ENCODE measurements around the gene GPA33.

Gene GPA33

GRCh38 chr1:167090314-167090942 is at the start of gene GPA33:
TSS of gene GPA33 (minus strand) at chr1:167090377. CDS start at chr1:167090287, 90 bp downstream.
- DNase-seq, result no peak

GRCh38 chr1:167138703-167139102 is 48.5 kb upstream of the GPA33 start:
- no peak for DNase-seq

- no peak for DNase-seq
These were observed 47.8 kb upstream of the GPA33 start for GRCh38 chr1:167137793-167138510.

GRCh38 chr1:167137332-167137781 is 47.2 kb upstream of the GPA33 start:
- DNase-seq, result no peak

- no peak for DNase-seq
These were observed 46.6 kb upstream of the GPA33 start for GRCh38 chr1:167136806-167137205.

- no peak for DNase-seq
These were observed 46.0 kb upstream of the GPA33 start for GRCh38 chr1:167136191-167136614.

GRCh38 chr1:167135281-167135840 is 45.2 kb upstream of the GPA33 start:
- DNase-seq, result no peak

- no peak for DNase-seq
These were observed 42.3 kb upstream of the GPA33 start for GRCh38 chr1:167132301-167133010.

GRCh38 chr1:167130829-167131510 is 40.8 kb upstream of the GPA33 start:
- DNase-seq, result no peak

- no peak for DNase-seq
These were observed 38.4 kb upstream of the GPA33 start for GRCh38 chr1:167128261-167129227.

- DNase-seq, result no peak
These were observed 37.5 kb upstream of the GPA33 start for GRCh38 chr1:167127661-167128060.

- DNase-seq, result no peak
These were observed 37.1 kb upstream of the GPA33 start for GRCh38 chr1:167127236-167127635.

- no peak for DNase-seq
These were observed 36.6 kb upstream of the GPA33 start for GRCh38 chr1:167126811-167127210.

GRCh38 chr1:167126317-167126716 is 36.1 kb upstream of the GPA33 start:
- no peak for DNase-seq

- no peak for DNase-seq
These were observed 32.4 kb upstream of the GPA33 start for GRCh38 chr1:167122568-167122967.

- no peak for DNase-seq
These were observed 31.9 kb upstream of the GPA33 start for GRCh38 chr1:167122121-167122480.

- DNase-seq, result no peak
These were observed 31.4 kb upstream of the GPA33 start for GRCh38 chr1:167121375-167122120.

- no peak for DNase-seq
These were observed 30.7 kb upstream of the GPA33 start for GRCh38 chr1:167120899-167121298.

- no peak for DNase-seq
These were observed 29.5 kb upstream of the GPA33 start for GRCh38 chr1:167119696-167120095.

- no peak for DNase-seq
These were observed 28.0 kb upstream of the GPA33 start for GRCh38 chr1:167118188-167118587.

GRCh38 chr1:167117225-167117624 is 27.0 kb upstream of the GPA33 start:
- no peak for DNase-seq
